ENCODE measurements around the gene IRF6. TPM values are rescaled to one million over a fixed set of nuclear protein-coding genes. Genes with fewer than 3 reads are reported as not detected.

IRF6 gene
- total RNA-seq, 1 experiment from 2014 or later, result 35.2 TPM

- intact Hi-C loops (cut with micrococcal nuclease), result no loop called here
- Histone ChIP-seq H3K27me3 (ENCODE audit: insufficient read depth, low read length) (no peaks in the 10 kb centered on the region), H3K4me2 (ENCODE audit: low read length) (no peak overlapping the region), H2AFZ (ENCODE audit: low read depth, low read length, poor library complexity, severe bottlenecking) (no peak overlapping the region), H3K27ac (ENCODE audit: low read depth, low read length) (no peak overlapping the region), H3K79me2 (ENCODE audit: insufficient read depth, low read length) (peaks cover 16% of the 10 kb centered on the region; the same call in 1 of the 2 replicates), H3K9me2 (ENCODE audit: insufficient read depth) (no peaks in the 10 kb centered on the region), H3K4me3 (replicated peaks in 1 of 2; ENCODE audit: low read depth in 1 of 2, low read length in 2 of 2) (no peak overlapping the region), H3K4me1 (ENCODE audit: control insufficient read depth in 1 of 2, insufficient read depth in 2 of 2, low read length in 2 of 2) (no peaks in the 10 kb centered on the region), H4K20me1 (ENCODE audit: insufficient read depth) (no peaks in the 10 kb centered on the region), H3K36me3 (ENCODE audit: control insufficient read depth in 1 of 2, insufficient read depth in 2 of 2, low read length in 2 of 2) (peaks cover 17 to 54% of the 10 kb centered on the region in 2 experiments), H3K9ac (ENCODE audit: low read length) (no peak overlapping the region), H3K9me3 (ENCODE audit: control insufficient read depth in 1 of 2, insufficient read depth in 1 of 2, low read depth in 1 of 2, low read length in 2 of 2) (no peaks in the 10 kb centered on the region)
- TF ChIP-seq POLR2AphosphoS5 (IDR thresholded peaks at IDR 0.05; ENCODE audit: low read depth, low read length), result no peak
- no peak for TF ChIP-seq YY1 (IDR thresholded peaks at IDR 0.05; ENCODE audit: extremely low read depth, insufficient replicate concordance, low read depth, low read length)
- no peak for TF ChIP-seq MAX (IDR thresholded peaks at IDR 0.05)
- TF ChIP-seq CEBPB (IDR thresholded peaks at IDR 0.05; ENCODE audit: low read depth), result no peak
- no peak for TF ChIP-seq POLR2A (IDR thresholded peaks at IDR 0.05; ENCODE audit: borderline replicate concordance, extremely low read depth, insufficient read depth, insufficient read length)
- TF ChIP-seq CBX3 (IDR thresholded peaks at IDR 0.05; ENCODE audit: low read depth), result no peak
- no peak for TF ChIP-seq SRF (IDR thresholded peaks at IDR 0.05; ENCODE audit: low read depth)
- TF ChIP-seq ZNF274 (IDR thresholded peaks at IDR 0.05; ENCODE audit: low read depth, low read length), result no peak
- RAD21 ChIA-PET (ENCODE audit: low non-redundant PET in 1 of 2, low total read pairs in 2 of 2, uncharacterized antibody in 2 of 2, unreplicated experiment in 2 of 2), result no interaction called here
- no peak for ATAC-seq
- no peak for DNase-seq (ENCODE audit: low read depth, low spot score)
- POLR2A ChIA-PET, result no interaction called here
- BruUV-seq (replicated peaks), result no TSS peak
- CTCF ChIA-PET, result interaction anchor here (2.1 kb wide), 1 partner anchor 11 kb away, joined by 8 read pairs; no protein-coding TSS in a partner anchor
These were observed 43.4 kb upstream of the IRF6 start for GRCh38 chr1:209849388-209849787.

DNA sequence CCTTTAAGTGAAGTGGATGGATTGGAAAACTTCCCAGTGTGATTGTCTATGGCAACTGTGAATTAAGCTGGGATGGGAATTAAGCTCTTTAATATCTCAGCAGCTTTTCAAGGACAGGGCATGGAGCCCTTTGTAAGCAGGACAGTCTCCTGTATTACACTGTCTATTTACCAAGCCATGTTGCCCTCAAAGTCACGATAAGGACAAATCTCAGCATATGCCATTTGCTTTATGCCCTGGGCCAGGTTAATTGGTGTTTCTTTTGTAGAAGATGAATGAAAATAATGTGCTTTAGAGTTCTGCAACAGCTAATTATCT, 39.4 kb upstream of the IRF6 start:
- ATAC-seq (no peak), DNase-seq (ENCODE audit: low read depth, low spot score) (no peak)
- Histone ChIP-seq H3K4me3 (replicated peaks in 1 of 2; ENCODE audit: low read depth in 1 of 2, low read length in 2 of 2) (no peak overlapping the region), H3K27me3 (ENCODE audit: insufficient read depth, low read length) (no peaks in the 10 kb centered on the region), H3K9me3 (ENCODE audit: control insufficient read depth in 1 of 2, insufficient read depth in 1 of 2, low read depth in 1 of 2, low read length in 2 of 2) (no peaks in the 10 kb centered on the region), H3K79me2 (ENCODE audit: insufficient read depth, low read length) (peaks cover 20% of the 10 kb centered on the region; the same call in 1 of the 2 replicates), H3K9ac (ENCODE audit: low read length) (no peak overlapping the region), H2AFZ (ENCODE audit: low read depth, low read length, poor library complexity, severe bottlenecking) (no peak overlapping the region), H3K4me2 (ENCODE audit: low read length) (no peak overlapping the region), H4K20me1 (ENCODE audit: insufficient read depth) (no peaks in the 10 kb centered on the region), H3K4me1 (ENCODE audit: control insufficient read depth in 1 of 2, insufficient read depth in 2 of 2, low read length in 2 of 2) (peaks cover 0 to 5% of the 10 kb centered on the region in 2 experiments; a peak in 2 of 4 replicates), H3K27ac (ENCODE audit: low read depth, low read length) (no peak overlapping the region), H3K9me2 (ENCODE audit: insufficient read depth) (no peaks in the 10 kb centered on the region), H3K36me3 (ENCODE audit: control insufficient read depth in 1 of 2, insufficient read depth in 2 of 2, low read length in 2 of 2) (peaks cover 23 to 50% of the 10 kb centered on the region in 2 experiments; a peak in 3 of 4 replicates)
- CTCF ChIA-PET, result interaction anchor here (1.2 kb wide), 1 partner anchor 15 kb away, joined by 4 read pairs; no protein-coding TSS in a partner anchor
- TF ChIP-seq CTCF (IDR thresholded peaks at IDR 0.05 in 2 of 3, conservative IDR thresholded peaks at IDR 0.05 in 1 of 3; ENCODE audit: borderline replicate concordance in 1 of 3, insufficient read depth in 1 of 3, low read depth in 2 of 3, low read length in 2 of 3), result no peak
- TF ChIP-seq SIN3A (IDR thresholded peaks at IDR 0.05; ENCODE audit: low read depth), result no peak
- TF ChIP-seq, protein P1, sequence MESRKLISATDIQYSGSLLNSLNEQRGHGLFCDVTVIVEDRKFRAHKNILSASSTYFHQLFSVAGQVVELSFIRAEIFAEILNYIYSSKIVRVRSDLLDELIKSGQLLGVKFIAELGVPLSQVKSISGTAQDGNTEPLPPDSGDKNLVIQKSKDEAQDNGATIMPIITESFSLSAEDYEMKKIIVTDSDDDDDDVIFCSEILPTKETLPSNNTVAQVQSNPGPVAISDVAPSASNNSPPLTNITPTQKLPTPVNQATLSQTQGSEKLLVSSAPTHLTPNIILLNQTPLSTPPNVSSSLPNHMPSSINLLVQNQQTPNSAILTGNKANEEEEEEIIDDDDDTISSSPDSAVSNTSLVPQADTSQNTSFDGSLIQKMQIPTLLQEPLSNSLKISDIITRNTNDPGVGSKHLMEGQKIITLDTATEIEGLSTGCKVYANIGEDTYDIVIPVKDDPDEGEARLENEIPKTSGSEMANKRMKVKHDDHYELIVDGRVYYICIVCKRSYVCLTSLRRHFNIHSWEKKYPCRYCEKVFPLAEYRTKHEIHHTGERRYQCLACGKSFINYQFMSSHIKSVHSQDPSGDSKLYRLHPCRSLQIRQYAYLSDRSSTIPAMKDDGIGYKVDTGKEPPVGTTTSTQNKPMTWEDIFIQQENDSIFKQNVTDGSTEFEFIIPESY (IDR thresholded peaks at IDR 0.05; ENCODE audit: extremely low read depth, insufficient replicate concordance, low read length), result no peak
- no peak for TF ChIP-seq MAX (IDR thresholded peaks at IDR 0.05)
- POLR2A ChIA-PET, result no interaction called here
- BruUV-seq (replicated peaks), result no TSS peak
- intact Hi-C loops (cut with micrococcal nuclease), result no loop called here
- RAD21 ChIA-PET (ENCODE audit: low non-redundant PET in 1 of 2, low total read pairs in 2 of 2, uncharacterized antibody in 2 of 2, unreplicated experiment in 2 of 2), result no interaction called here
